Measurements from ENCODE around the gene KDM8.

Gene KDM8

GRCh38 chr16:27238591-27238990, 35.3 kb downstream of the KDM8 start:
- Histone ChIP-seq H3K9me3 (ENCODE audit: control insufficient read depth, insufficient read depth, low read depth, low read length) (no peaks in the 10 kb centered on the region), H3K27ac (ENCODE audit: extremely low read depth, low read depth, low read length) (no peak overlapping the region), H3K4me1 (ENCODE audit: control insufficient read depth, insufficient read depth, low read length) (peaks cover 6% of the 10 kb centered on the region; the same call in 1 of the 2 replicates), H3K36me3 (ENCODE audit: control insufficient read depth in 2 of 2, insufficient read depth in 1 of 2, low read length in 2 of 2) (peaks cover 0 to 10% of the 10 kb centered on the region in 2 experiments; a peak in 1 of 3 replicates), H3K4me3 (ENCODE audit: low read depth, low read length) (no peak overlapping the region)
- TF ChIP-seq ZNF223 (tag by site-specific recombination; IDR thresholded peaks at IDR 0.05) (no peak), SCRT2 (tag by site-specific recombination; IDR thresholded peaks at IDR 0.05) (no peak), GLIS2 (tag by site-specific recombination; IDR thresholded peaks at IDR 0.05) (no peak), ZNF169 (tag by site-specific recombination; IDR thresholded peaks at IDR 0.05) (no peak), ZBTB10 (tag by site-specific recombination; IDR thresholded peaks at IDR 0.05) (no peak), ZNF777 (tag by site-specific recombination; IDR thresholded peaks at IDR 0.05; ENCODE audit: borderline replicate concordance) (no peak), KLF1 (tag by site-specific recombination; IDR thresholded peaks at IDR 0.05) (no peak), TCF7L2 (IDR thresholded peaks at IDR 0.05; ENCODE audit: borderline replicate concordance, low read depth, low read length) (no peak), AEBP2 (tag by site-specific recombination; IDR thresholded peaks at IDR 0.05; ENCODE audit: borderline replicate concordance) (no peak), ZNF433 (tag by site-specific recombination; IDR thresholded peaks at IDR 0.05; ENCODE audit: low read depth) (no peak), ZBTB7A (tag by site-specific recombination; IDR thresholded peaks at IDR 0.05; ENCODE audit: low read depth) (no peak), ZNF571 (tag by site-specific recombination; IDR thresholded peaks at IDR 0.05) (no peak), PBX3 (CRISPR knock-in tag; IDR thresholded peaks at IDR 0.05) (no peak), ZNF785 (tag by site-specific recombination; IDR thresholded peaks at IDR 0.05) (no peak), ZNF354C (tag by site-specific recombination; IDR thresholded peaks at IDR 0.05; ENCODE audit: borderline replicate concordance, low read depth) (no peak), ZNF521 (tag by site-specific recombination; IDR thresholded peaks at IDR 0.05) (no peak), TRIM28 (IDR thresholded peaks at IDR 0.05; ENCODE audit: borderline replicate concordance, low read length) (no peak)
- ChIA-PET POLR2A (no interaction called here), CTCF (interaction anchor here (0.8 to 1.2 kb wide), 2 partner anchors 9 to 23 kb away, joined by 3 read pairs; no protein-coding TSS in a partner anchor)

- no peak overlapping the region for H3K27ac ChIP-seq (ENCODE audit: extremely low read depth, low read depth, low read length)
- CTCF ChIA-PET, result interaction anchor here (0.8 to 1.2 kb wide), 2 partner anchors 10 to 22 kb away, joined by 3 read pairs; no protein-coding TSS in a partner anchor
- H3K4me1 ChIP-seq (ENCODE audit: control insufficient read depth, insufficient read depth, low read length), result peaks cover 6% of the 10 kb centered on the region; the same call in 1 of the 2 replicates
- no peak overlapping the region for H3K4me3 ChIP-seq (ENCODE audit: low read depth, low read length)
- TF ChIP-seq INSM2 (tag by site-specific recombination; IDR thresholded peaks at IDR 0.05) (no peak), KLF10 (tag by site-specific recombination; IDR thresholded peaks at IDR 0.05) (no peak), KLF17 (tag by site-specific recombination; IDR thresholded peaks at IDR 0.05) (no peak), HOXA7 (CRISPR knock-in tag; IDR thresholded peaks at IDR 0.05; ENCODE audit: borderline replicate concordance) (no peak), ZNF626 (tag by site-specific recombination; IDR thresholded peaks at IDR 0.05) (no peak), ZNF639 (tag by site-specific recombination; IDR thresholded peaks at IDR 0.05) (no peak), ZNF600 (tag by site-specific recombination; IDR thresholded peaks at IDR 0.05) (no peak), ZBTB20 (tag by site-specific recombination; IDR thresholded peaks at IDR 0.05) (no peak), ZNF560 (tag by site-specific recombination; IDR thresholded peaks at IDR 0.05; ENCODE audit: borderline replicate concordance) (no peak), ZNF629 (tag by site-specific recombination; IDR thresholded peaks at IDR 0.05) (no peak), TCF7L2 (IDR thresholded peaks at IDR 0.05; ENCODE audit: borderline replicate concordance, low read depth, low read length) (no peak)
- no peaks in the 10 kb centered on the region for H3K9me3 ChIP-seq (ENCODE audit: control insufficient read depth, insufficient read depth, low read depth, low read length)
- POLR2A ChIA-PET, result no interaction called here
- H3K36me3 ChIP-seq (ENCODE audit: control insufficient read depth in 2 of 2, insufficient read depth in 1 of 2, low read length in 2 of 2), result peaks cover 0 to 5% of the 10 kb centered on the region in 2 experiments; a peak in 1 of 3 replicates
Measured at GRCh38 chr16:27239026-27239425, 35.7 kb downstream of the KDM8 start.
